ENCODE measurements around the gene TLX2.

- TF ChIP-seq, protein P1, sequence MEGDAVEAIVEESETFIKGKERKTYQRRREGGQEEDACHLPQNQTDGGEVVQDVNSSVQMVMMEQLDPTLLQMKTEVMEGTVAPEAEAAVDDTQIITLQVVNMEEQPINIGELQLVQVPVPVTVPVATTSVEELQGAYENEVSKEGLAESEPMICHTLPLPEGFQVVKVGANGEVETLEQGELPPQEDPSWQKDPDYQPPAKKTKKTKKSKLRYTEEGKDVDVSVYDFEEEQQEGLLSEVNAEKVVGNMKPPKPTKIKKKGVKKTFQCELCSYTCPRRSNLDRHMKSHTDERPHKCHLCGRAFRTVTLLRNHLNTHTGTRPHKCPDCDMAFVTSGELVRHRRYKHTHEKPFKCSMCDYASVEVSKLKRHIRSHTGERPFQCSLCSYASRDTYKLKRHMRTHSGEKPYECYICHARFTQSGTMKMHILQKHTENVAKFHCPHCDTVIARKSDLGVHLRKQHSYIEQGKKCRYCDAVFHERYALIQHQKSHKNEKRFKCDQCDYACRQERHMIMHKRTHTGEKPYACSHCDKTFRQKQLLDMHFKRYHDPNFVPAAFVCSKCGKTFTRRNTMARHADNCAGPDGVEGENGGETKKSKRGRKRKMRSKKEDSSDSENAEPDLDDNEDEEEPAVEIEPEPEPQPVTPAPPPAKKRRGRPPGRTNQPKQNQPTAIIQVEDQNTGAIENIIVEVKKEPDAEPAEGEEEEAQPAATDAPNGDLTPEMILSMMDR (conservative IDR thresholded peaks at IDR 0.05; ENCODE audit: low read depth, low read length), result no peak
- TF ChIP-seq MAFK (IDR thresholded peaks at IDR 0.05; ENCODE audit: low read depth, low read length) (no peak), POLR2A (IDR thresholded peaks at IDR 0.05; ENCODE audit: low read depth, low read length) (no peak), USF2 (IDR thresholded peaks at IDR 0.05; ENCODE audit: low read depth, low read length) (no peak), CEBPB (IDR thresholded peaks at IDR 0.05; ENCODE audit: low read depth, low read length) (no peak), MXI1 (IDR thresholded peaks at IDR 0.05; ENCODE audit: borderline replicate concordance, low read depth, low read length) (no peak), MAZ (IDR thresholded peaks at IDR 0.05; ENCODE audit: borderline replicate concordance, low read depth, low read length) (no peak), RAD21 (IDR thresholded peaks at IDR 0.05; ENCODE audit: low read length) (no peak), NFE2L2 (IDR thresholded peaks at IDR 0.05; ENCODE audit: low read depth, low read length) (no peak), SMC3 (IDR thresholded peaks at IDR 0.05; ENCODE audit: low read depth, low read length) (no peak)
Measured at GRCh38 chr2:74510272-74510671, 4.0 kb upstream of the TLX2 start.
